ENCODE measurements around the gene SSMEM1. TPM values are rescaled to one million over a fixed set of nuclear protein-coding genes. Genes with fewer than 3 reads are reported as not detected.

Gene SSMEM1
- total RNA-seq (2021) (not detected in 3 replicates), Bru-seq, nascent RNA (percentile 11 among the genes with signal in this experiment)
- long read RNA-seq, experiment 1: 0 reads
- long read RNA-seq, experiment 2: 0 reads
- long read RNA-seq, experiment 3: 0 reads

GRCh38 chr7:130207642-130208041, at the start of gene SSMEM1:
TSS of gene SSMEM1 (plus strand) at chr7:130207860. CDS start at chr7:130207911, 51 bp downstream.
- DNase-seq (ENCODE audit: low spot score): no peak
- POLR2A ChIA-PET: no interaction called here
- no peak for ATAC-seq
- no peaks in the 10 kb centered on the region for H3K27me3 Mint-ChIP-seq (ENCODE audit: low read depth)
- H3K27ac Mint-ChIP-seq: no peak within 1 kb of the TSS
- H3K9me3 Mint-ChIP-seq: no peaks in the 10 kb centered on the region
- H3K4me3 Mint-ChIP-seq: no peak within 1 kb of the TSS
- H3K4me1 Mint-ChIP-seq: 0 out of 2 replicates have a peak, but pooled peaks cover 3% of the 10 kb centered on the region
- H3K36me3 Mint-ChIP-seq: peaks cover 9% of the 10 kb centered on the region
- CTCF ChIA-PET: no interaction called here
- TF ChIP-seq JAZF1 (CRISPR knock-in tag; IDR thresholded peaks at IDR 0.05): no peak
- no peak for TF ChIP-seq ZNF121 (CRISPR knock-in tag; IDR thresholded peaks at IDR 0.05)
- no peak for TF ChIP-seq TP53 (CRISPR knock-in tag; IDR thresholded peaks at IDR 0.05)
- no peak for TF ChIP-seq TCF7 (CRISPR knock-in tag; IDR thresholded peaks at IDR 0.05; ENCODE audit: low read depth)
- TF ChIP-seq FOXP1 (CRISPR knock-in tag; IDR thresholded peaks at IDR 0.05; ENCODE audit: borderline replicate concordance): no peak
- TF ChIP-seq CREB1 (CRISPR knock-in tag; IDR thresholded peaks at IDR 0.05): no peak
- TF ChIP-seq NFYB (CRISPR knock-in tag; conservative IDR thresholded peaks at IDR 0.05; ENCODE audit: low read depth): no peak
- no peak for TF ChIP-seq ATF3 (CRISPR knock-in tag; conservative IDR thresholded peaks at IDR 0.05)
- TF ChIP-seq MXD4 (CRISPR knock-in tag; IDR thresholded peaks at IDR 0.05; ENCODE audit: borderline replicate concordance): no peak
- no peak for TF ChIP-seq KAT7 (CRISPR knock-in tag; IDR thresholded peaks at IDR 0.05; ENCODE audit: borderline replicate concordance)
- TF ChIP-seq ZNF232 (CRISPR knock-in tag; IDR thresholded peaks at IDR 0.05): no peak
- TF ChIP-seq USF1 (CRISPR knock-in tag; IDR thresholded peaks at IDR 0.05): no peak

- no peaks in the 10 kb centered on the region for H3K27me3 Mint-ChIP-seq (ENCODE audit: low read depth)
- POLR2A ChIA-PET: interaction anchor here (0.5 kb wide), 1 partner anchor 9 kb away, joined by 4 read pairs; no protein-coding TSS in a partner anchor
- DNase-seq (ENCODE audit: low spot score): no peak
- CTCF ChIA-PET: interaction anchor here (0.5 kb wide), 1 partner anchor 149 kb away, joined by 4 read pairs; no protein-coding TSS in a partner anchor
- 0 out of 2 replicates have a peak, but pooled peaks cover 3% of the 10 kb centered on the region for H3K9me3 Mint-ChIP-seq
- H3K4me3 Mint-ChIP-seq: no peak overlapping the region
- no peak for ATAC-seq
- no peak overlapping the region for H3K27ac Mint-ChIP-seq
- no peaks in the 10 kb centered on the region for H3K4me1 Mint-ChIP-seq
- TF ChIP-seq CTCF (IDR thresholded peaks at IDR 0.05) (no peak), GTF2I (CRISPR knock-in tag; conservative IDR thresholded peaks at IDR 0.05) (no peak), NFYB (CRISPR knock-in tag; conservative IDR thresholded peaks at IDR 0.05; ENCODE audit: low read depth) (no peak), ZSCAN18 (CRISPR knock-in tag; IDR thresholded peaks at IDR 0.05) (no peak), E2F4 (CRISPR knock-in tag; IDR thresholded peaks at IDR 0.05; ENCODE audit: borderline replicate concordance, low read depth) (no peak)
- peaks cover 49% of the 10 kb centered on the region for H3K36me3 Mint-ChIP-seq
These were observed 47.6 kb upstream of the SSMEM1 start for GRCh38 chr7:130160023-130160422.

- Mint-ChIP-seq H3K27ac (no peak overlapping the region), H3K27me3 (ENCODE audit: low read depth) (no peaks in the 10 kb centered on the region), H3K4me1 (no peaks in the 10 kb centered on the region), H3K9me3 (0 out of 2 replicates have a peak, but pooled peaks cover 2% of the 10 kb centered on the region), H3K4me3 (no peak overlapping the region), H3K36me3 (peaks cover 49% of the 10 kb centered on the region)
- no peak for ATAC-seq
- ChIA-PET CTCF (interaction anchor here (0.5 kb wide), 1 partner anchor 150 kb away, joined by 4 read pairs; no protein-coding TSS in a partner anchor), POLR2A (interaction anchor here (0.5 kb wide), 2 partner anchors 9 to 627 kb away, joined by 4 read pairs; no protein-coding TSS in a partner anchor)
- no peak for DNase-seq (ENCODE audit: low spot score)
- TF ChIP-seq HMGA2 (CRISPR knock-in tag; IDR thresholded peaks at IDR 0.05) (no peak), CREM (CRISPR knock-in tag; IDR thresholded peaks at IDR 0.05) (no peak), NFE2L1 (CRISPR knock-in tag; IDR thresholded peaks at IDR 0.05) (no peak), FOXP4 (CRISPR knock-in tag; IDR thresholded peaks at IDR 0.05) (no peak), ELF4 (CRISPR knock-in tag; IDR thresholded peaks at IDR 0.05; ENCODE audit: low read depth) (no peak), RORB (CRISPR knock-in tag; IDR thresholded peaks at IDR 0.05) (no peak), ZNF138 (CRISPR knock-in tag; conservative IDR thresholded peaks at IDR 0.05) (no peak)
These were observed 47.2 kb upstream of the SSMEM1 start for GRCh38 chr7:130160455-130160854.

All from WTC11 (cell line).